ENCODE data around the gene PLEKHM2.

Gene PLEKHM2

DNA sequence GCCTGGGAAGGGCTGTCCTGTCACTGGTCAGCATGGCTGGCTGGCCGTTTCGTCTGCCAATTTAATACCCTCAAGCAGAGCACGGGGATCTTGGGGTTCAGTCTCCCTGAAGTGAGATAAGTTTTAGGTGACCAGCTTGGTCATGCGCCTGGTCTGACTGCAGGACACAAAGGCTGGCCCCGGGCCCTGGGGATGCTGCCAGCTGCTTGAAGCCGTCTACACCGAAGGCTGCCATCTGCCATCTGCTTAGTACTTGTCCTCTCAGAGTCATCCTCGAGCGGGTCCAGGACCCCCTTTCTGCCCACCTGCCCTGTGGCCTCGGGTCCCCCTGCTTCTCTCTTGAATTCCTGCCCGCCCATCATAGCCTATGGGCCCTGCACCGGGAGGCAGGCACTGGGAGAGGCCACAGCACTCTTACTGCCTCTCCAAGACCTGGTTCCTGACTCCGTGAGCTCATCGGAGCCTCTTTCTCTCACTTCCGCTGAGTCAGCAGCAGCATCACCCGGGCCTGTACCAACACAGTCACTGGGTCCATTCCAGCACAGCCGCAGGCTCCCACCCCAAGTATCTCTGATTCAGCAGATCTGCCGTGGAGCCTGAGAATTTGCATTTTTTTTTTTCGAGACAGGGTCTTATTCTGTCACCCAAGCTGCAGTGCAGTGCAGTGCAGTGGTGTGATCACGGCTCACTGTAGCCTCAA, 81.5 kb downstream of the PLEKHM2 start:
- TF ChIP-seq, protein P1, sequence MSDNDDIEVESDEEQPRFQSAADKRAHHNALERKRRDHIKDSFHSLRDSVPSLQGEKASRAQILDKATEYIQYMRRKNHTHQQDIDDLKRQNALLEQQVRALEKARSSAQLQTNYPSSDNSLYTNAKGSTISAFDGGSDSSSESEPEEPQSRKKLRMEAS (IDR thresholded peaks at IDR 0.05), result no peak
- no peak for TF ChIP-seq TEAD4 (IDR thresholded peaks at IDR 0.05)
- no peak for TF ChIP-seq TCF12 (IDR thresholded peaks at IDR 0.05; ENCODE audit: low read depth)
- no peak for TF ChIP-seq CEBPB (IDR thresholded peaks at IDR 0.05)
- TF ChIP-seq EGR1 (IDR thresholded peaks at IDR 0.05), result no peak
- no peak for TF ChIP-seq EP300 (IDR thresholded peaks at IDR 0.05; ENCODE audit: borderline replicate concordance)
- no peak for TF ChIP-seq RAD21 (IDR thresholded peaks at IDR 0.05; ENCODE audit: low read depth)
- TF ChIP-seq TAF1 (IDR thresholded peaks at IDR 0.05; ENCODE audit: low read depth), result no peak
- TF ChIP-seq FOXM1 (IDR thresholded peaks at IDR 0.05; ENCODE audit: borderline replicate concordance, low read depth), result no peak
- TF ChIP-seq YY1 (IDR thresholded peaks at IDR 0.05; ENCODE audit: low read depth), result no peak
- no peak for TF ChIP-seq CREB1 (IDR thresholded peaks at IDR 0.05; ENCODE audit: low read depth)
- no peak for TF ChIP-seq ZBTB7A (IDR thresholded peaks at IDR 0.05; ENCODE audit: low read depth)
- TF ChIP-seq, protein P2, sequence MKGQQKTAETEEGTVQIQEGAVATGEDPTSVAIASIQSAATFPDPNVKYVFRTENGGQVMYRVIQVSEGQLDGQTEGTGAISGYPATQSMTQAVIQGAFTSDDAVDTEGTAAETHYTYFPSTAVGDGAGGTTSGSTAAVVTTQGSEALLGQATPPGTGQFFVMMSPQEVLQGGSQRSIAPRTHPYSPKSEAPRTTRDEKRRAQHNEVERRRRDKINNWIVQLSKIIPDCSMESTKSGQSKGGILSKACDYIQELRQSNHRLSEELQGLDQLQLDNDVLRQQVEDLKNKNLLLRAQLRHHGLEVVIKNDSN (IDR thresholded peaks at IDR 0.05), result no peak
- TF ChIP-seq, protein P3, sequence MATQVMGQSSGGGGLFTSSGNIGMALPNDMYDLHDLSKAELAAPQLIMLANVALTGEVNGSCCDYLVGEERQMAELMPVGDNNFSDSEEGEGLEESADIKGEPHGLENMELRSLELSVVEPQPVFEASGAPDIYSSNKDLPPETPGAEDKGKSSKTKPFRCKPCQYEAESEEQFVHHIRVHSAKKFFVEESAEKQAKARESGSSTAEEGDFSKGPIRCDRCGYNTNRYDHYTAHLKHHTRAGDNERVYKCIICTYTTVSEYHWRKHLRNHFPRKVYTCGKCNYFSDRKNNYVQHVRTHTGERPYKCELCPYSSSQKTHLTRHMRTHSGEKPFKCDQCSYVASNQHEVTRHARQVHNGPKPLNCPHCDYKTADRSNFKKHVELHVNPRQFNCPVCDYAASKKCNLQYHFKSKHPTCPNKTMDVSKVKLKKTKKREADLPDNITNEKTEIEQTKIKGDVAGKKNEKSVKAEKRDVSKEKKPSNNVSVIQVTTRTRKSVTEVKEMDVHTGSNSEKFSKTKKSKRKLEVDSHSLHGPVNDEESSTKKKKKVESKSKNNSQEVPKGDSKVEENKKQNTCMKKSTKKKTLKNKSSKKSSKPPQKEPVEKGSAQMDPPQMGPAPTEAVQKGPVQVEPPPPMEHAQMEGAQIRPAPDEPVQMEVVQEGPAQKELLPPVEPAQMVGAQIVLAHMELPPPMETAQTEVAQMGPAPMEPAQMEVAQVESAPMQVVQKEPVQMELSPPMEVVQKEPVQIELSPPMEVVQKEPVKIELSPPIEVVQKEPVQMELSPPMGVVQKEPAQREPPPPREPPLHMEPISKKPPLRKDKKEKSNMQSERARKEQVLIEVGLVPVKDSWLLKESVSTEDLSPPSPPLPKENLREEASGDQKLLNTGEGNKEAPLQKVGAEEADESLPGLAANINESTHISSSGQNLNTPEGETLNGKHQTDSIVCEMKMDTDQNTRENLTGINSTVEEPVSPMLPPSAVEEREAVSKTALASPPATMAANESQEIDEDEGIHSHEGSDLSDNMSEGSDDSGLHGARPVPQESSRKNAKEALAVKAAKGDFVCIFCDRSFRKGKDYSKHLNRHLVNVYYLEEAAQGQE (IDR thresholded peaks at IDR 0.05; ENCODE audit: low read depth), result no peak
- TF ChIP-seq NFIC (IDR thresholded peaks at IDR 0.05), result no peak

DNA sequence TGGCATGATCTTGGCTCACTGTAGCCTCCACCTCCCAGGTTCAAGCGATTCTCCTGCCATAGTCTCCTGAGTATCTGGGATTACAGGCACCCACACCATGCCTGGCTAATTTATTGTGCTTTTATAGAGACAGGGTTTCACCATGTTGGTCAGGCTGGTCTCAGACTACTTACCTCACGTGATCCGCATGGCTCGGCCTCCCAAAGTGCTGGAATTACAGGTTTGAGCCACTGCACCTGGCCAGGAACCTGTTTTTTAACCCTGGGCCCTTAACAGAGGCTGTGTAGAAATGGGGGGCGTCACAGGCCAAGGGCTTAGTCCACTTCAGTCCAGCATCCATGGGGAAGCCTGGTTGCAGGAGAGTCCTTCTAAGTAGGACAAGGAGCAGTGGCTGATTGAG, 83.8 kb downstream of the PLEKHM2 start:
- TF ChIP-seq EGR1 (IDR thresholded peaks at IDR 0.05) (no peak), NFIC (IDR thresholded peaks at IDR 0.05) (no peak), TCF12 (IDR thresholded peaks at IDR 0.05; ENCODE audit: low read depth) (no peak), EP300 (IDR thresholded peaks at IDR 0.05; ENCODE audit: borderline replicate concordance) (no peak), TEAD4 (IDR thresholded peaks at IDR 0.05) (no peak), TAF1 (IDR thresholded peaks at IDR 0.05; ENCODE audit: low read depth) (no peak)
- TF ChIP-seq, protein P2 (IDR thresholded peaks at IDR 0.05), result no peak

DNA sequence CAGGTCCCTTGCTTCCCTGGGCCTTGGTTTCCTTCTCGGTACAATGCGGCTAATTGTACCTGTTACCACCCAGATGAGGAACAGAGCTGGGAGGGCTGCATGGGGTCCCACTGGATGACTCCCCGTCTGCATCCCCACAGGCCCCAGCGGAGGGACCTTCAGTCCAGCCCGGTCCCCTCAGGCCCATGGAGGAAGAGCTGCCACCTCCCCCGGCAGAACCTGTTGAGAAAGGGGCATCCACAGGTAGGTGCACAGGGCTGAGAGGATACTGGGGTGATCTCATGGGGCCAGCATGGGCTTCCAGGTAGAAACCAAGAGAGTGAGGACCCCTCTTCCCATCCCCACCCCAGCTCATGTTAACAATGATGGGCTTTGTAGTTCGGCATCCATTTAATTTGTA, 84.3 kb downstream of the PLEKHM2 start:
- TF ChIP-seq, protein P2 (IDR thresholded peaks at IDR 0.05), result no peak
- no peak for TF ChIP-seq RAD21 (IDR thresholded peaks at IDR 0.05; ENCODE audit: low read depth)
- no peak for TF ChIP-seq ZBTB7A (IDR thresholded peaks at IDR 0.05; ENCODE audit: low read depth)
- TF ChIP-seq CEBPB (IDR thresholded peaks at IDR 0.05), result no peak
- no peak for TF ChIP-seq FOXM1 (IDR thresholded peaks at IDR 0.05; ENCODE audit: borderline replicate concordance, low read depth)

DNA sequence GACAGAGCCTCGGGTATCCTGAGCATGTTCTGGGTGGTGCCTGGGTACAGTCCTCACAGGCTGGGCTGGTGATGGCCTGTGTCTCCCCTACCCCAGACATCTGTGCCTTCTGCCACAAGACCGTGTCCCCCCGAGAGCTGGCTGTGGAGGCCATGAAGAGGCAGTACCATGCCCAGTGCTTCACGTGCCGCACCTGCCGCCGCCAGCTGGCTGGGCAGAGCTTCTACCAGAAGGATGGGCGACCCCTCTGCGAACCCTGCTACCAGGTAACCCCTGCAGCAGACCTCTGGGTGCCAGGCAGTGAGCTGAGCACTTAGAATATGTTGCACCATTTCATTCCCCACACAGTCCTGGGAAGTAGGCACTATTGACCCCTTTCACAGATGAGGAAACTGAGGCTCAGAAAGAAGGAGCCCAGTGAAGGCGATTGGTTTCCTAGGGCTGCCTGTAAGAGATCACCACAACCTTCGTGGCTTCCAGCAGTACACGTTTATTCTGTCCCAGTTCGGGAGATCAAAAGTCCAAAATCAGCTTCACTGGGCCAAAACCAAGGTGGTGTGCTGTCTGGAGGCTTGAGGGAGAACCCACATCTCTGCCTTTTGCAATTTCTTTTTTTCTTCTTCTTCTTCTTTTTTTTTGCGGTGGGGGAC, 86.3 kb downstream of the PLEKHM2 start:
- TF ChIP-seq, protein P1 (IDR thresholded peaks at IDR 0.05), result no peak
- TF ChIP-seq TEAD4 (IDR thresholded peaks at IDR 0.05), result no peak
- TF ChIP-seq, protein P3 (IDR thresholded peaks at IDR 0.05; ENCODE audit: low read depth), result no peak
- TF ChIP-seq, protein P2 (IDR thresholded peaks at IDR 0.05), result no peak
- no peak for TF ChIP-seq EP300 (IDR thresholded peaks at IDR 0.05; ENCODE audit: borderline replicate concordance)
- TF ChIP-seq YY1 (IDR thresholded peaks at IDR 0.05; ENCODE audit: low read depth), result no peak
- no peak for TF ChIP-seq RAD21 (IDR thresholded peaks at IDR 0.05; ENCODE audit: low read depth)
- TF ChIP-seq ZBTB7A (IDR thresholded peaks at IDR 0.05; ENCODE audit: low read depth), result no peak
- TF ChIP-seq CREB1 (IDR thresholded peaks at IDR 0.05; ENCODE audit: low read depth), result no peak
- TF ChIP-seq FOXM1 (IDR thresholded peaks at IDR 0.05; ENCODE audit: borderline replicate concordance, low read depth), result no peak
- no peak for TF ChIP-seq TCF12 (IDR thresholded peaks at IDR 0.05; ENCODE audit: low read depth)
- no peak for TF ChIP-seq EGR1 (IDR thresholded peaks at IDR 0.05)
- no peak for TF ChIP-seq NFIC (IDR thresholded peaks at IDR 0.05)
- no peak for TF ChIP-seq CEBPB (IDR thresholded peaks at IDR 0.05)
- no peak for TF ChIP-seq TAF1 (IDR thresholded peaks at IDR 0.05; ENCODE audit: low read depth)
